ENCODE results near the gene SPHK2. TPM values are rescaled to one million over a fixed set of nuclear protein-coding genes. Genes with fewer than 3 reads are reported as not detected.

The SPHK2 gene
- total and polyA plus RNA-seq, 12 donors = 4.3 to 29.9 (median 16.8) TPM

- intact Hi-C loops (cut with DNase I) = loop anchor here in 1 of 2 donors (5.0 to 10.0 kb wide), 2 partner anchors 80 to 273 kb away; no protein-coding TSS in a partner anchor
- Histone ChIP-seq H3K9me3 (replicated peaks in 1 of 3) (no peaks in the 10 kb centered on the region), H3K27me3 (no peaks in the 10 kb centered on the region), H3K4me1 (replicated peaks in 1 of 2) (peaks cover 0 to 12% of the 10 kb centered on the region in 2 donors), H3K4me3 (no peak overlapping the region), H3K27ac (no peak overlapping the region), H3K36me3 (replicated peaks in 1 of 2) (no peaks in the 10 kb centered on the region)
- DNase-seq = no peak
- no peak for TF ChIP-seq POLR2A (IDR thresholded peaks at IDR 0.05)
- TF ChIP-seq CTCF (IDR thresholded peaks at IDR 0.05) = no peak
- 50 to 66% (median 62%) methylated on average over 1 to 3 of the region's 3 CpGs for WGBS, 4 donors
These were observed 31.9 kb upstream of the SPHK2 start for GRCh38 chr19:48587387-48587786.

- 3 to 12% (median 5%) methylated on average over 12 to 36 of the region's 36 CpGs for WGBS, 4 donors
- Histone ChIP-seq H3K4me1 (replicated peaks in 1 of 2) (peaks cover 0 to 11% of the 10 kb centered on the region in 2 donors), H3K4me3 (peak overlapping the region in 2 of 4 donors; percentile 17 to 46), H3K9me3 (replicated peaks in 1 of 3) (no peaks in the 10 kb centered on the region), H3K36me3 (replicated peaks in 1 of 2) (no peaks in the 10 kb centered on the region), H3K27ac (peak overlapping the region in 3 of 5 donors; percentile 5 to 73 (median 20)), H3K27me3 (no peaks in the 10 kb centered on the region)
- TF ChIP-seq POLR2A (IDR thresholded peaks at IDR 0.05) (peak in 1 of 2 donors; percentile 14), CTCF (IDR thresholded peaks at IDR 0.05) (peak; percentile 85 to 97 (median 96))
- DNase-seq = peak; percentile 88 to 95 (median 92)
- intact Hi-C loops (cut with DNase I) = loop anchor here in 1 of 2 donors (5.0 to 10.0 kb wide), 2 partner anchors 82 to 274 kb away; no protein-coding TSS in a partner anchor
These were observed 30.5 kb upstream of the SPHK2 start for GRCh38 chr19:48588670-48589401.

GRCh38 chr19:48591021-48591420 is 28.3 kb upstream of the SPHK2 start:
- Histone ChIP-seq H3K9me3 (replicated peaks in 1 of 3) (no peaks in the 10 kb centered on the region), H3K27ac (no peak overlapping the region), H3K36me3 (replicated peaks in 1 of 2) (no peaks in the 10 kb centered on the region), H3K4me3 (no peak overlapping the region), H3K4me1 (replicated peaks in 1 of 2) (peaks cover 0 to 8% of the 10 kb centered on the region in 2 donors), H3K27me3 (no peaks in the 10 kb centered on the region)
- intact Hi-C loops (cut with DNase I) = no loop called here
- WGBS, 4 donors = 78 to 92% (median 90%) methylated on average over 3 to 5 of the region's 5 CpGs
- no peak for DNase-seq
- TF ChIP-seq CTCF (IDR thresholded peaks at IDR 0.05) (no peak), POLR2A (IDR thresholded peaks at IDR 0.05) (no peak)

GRCh38 chr19:48595171-48595570 is 24.1 kb upstream of the SPHK2 start:
- Histone ChIP-seq H3K27me3 (no peaks in the 10 kb centered on the region), H3K27ac (no peak overlapping the region), H3K9me3 (replicated peaks in 1 of 3) (no peaks in the 10 kb centered on the region), H3K4me3 (no peak overlapping the region), H3K36me3 (replicated peaks in 1 of 2) (no peaks in the 10 kb centered on the region), H3K4me1 (replicated peaks in 1 of 2) (no peaks in the 10 kb centered on the region)
- no peak for DNase-seq
- intact Hi-C loops (cut with DNase I) = no loop called here
- TF ChIP-seq POLR2A (IDR thresholded peaks at IDR 0.05) (no peak), CTCF (IDR thresholded peaks at IDR 0.05) (no peak)
- WGBS, 4 donors = 86 to 92% (median 88%) methylated on average over 9 of the region's 9 CpGs

All from adrenal gland (tissue), 12 donors.